IMR-90 (cell line): ENCODE results near the gene TFDP2. TPM values are rescaled to one million over a fixed set of nuclear protein-coding genes. Genes with fewer than 3 reads are reported as not detected.

Source experiments
- ATAC-seq: fragments of 200-7000 bp; cut with Tn5 transposase; 2 replicates; pipeline ENCODE4 v1.9.1; 2020; ENCODE audit warnings: low read depth, mild to moderate bottlenecking, moderate library complexity
- BruUV-seq: library from RNA; stranded (reverse); fragments of 400-500 nt; replicated peaks from 2 replicates; lab custom pipeline; 2021; lab: Mats Ljungman, UMichigan
- CTCF ChIA-PET: fragments of 300-600 bp; formaldehyde crosslinking; extraction: SDS; loops from one replicate; lab custom pipeline; 2021; ENCODE audit warnings: antibody characterized with exemption; lab: Yijun Ruan, JAX
- POLR2A ChIA-PET: fragments of 300-600 bp; sonication (Branson Sonifier 250); formaldehyde crosslinking; loops from one replicate; lab custom pipeline; 2022; ENCODE audit warnings: antibody characterized with exemption; ENCODE audit not compliant: unreplicated experiment; lab: Charles Lee
- DNase-seq: peaks from one replicate; pipeline ENCODE4 v3.0.0; 2013
- H2AFZ ChIP-seq: replicated peaks from 2 replicates; pipeline ENCODE3; 2013; ENCODE audit warnings: low read length, mild to moderate bottlenecking; ENCODE audit not compliant: poor library complexity
- H2AK5ac ChIP-seq: 2 replicates; pipeline ENCODE4 v1.6.1; 2013; ENCODE audit warnings: low read depth, low read length, inconsistent platforms
- H2AK9ac ChIP-seq: replicated peaks from 2 replicates; pipeline ENCODE3; 2013; ENCODE audit warnings: mild to moderate bottlenecking, low read depth, low read length, moderate library complexity; ENCODE audit not compliant: poor library complexity
- H2BK120ac ChIP-seq: 2 replicates; pipeline ENCODE4 v1.6.1; 2013; ENCODE audit warnings: low read depth, low read length, inconsistent platforms
- H2BK15ac ChIP-seq: 3 replicates; pipeline ENCODE4 v1.6.1; 2013; ENCODE audit warnings: low read depth, low read length, inconsistent platforms
- H2BK20ac ChIP-seq: 2 replicates; pipeline ENCODE4 v1.6.1; 2013; ENCODE audit warnings: low read depth, mild to moderate bottlenecking, inconsistent platforms, low read length, moderate library complexity
- H2BK5ac ChIP-seq: 2 replicates; pipeline ENCODE4 v1.6.1; 2013; ENCODE audit warnings: mild to moderate bottlenecking, low read depth, low read length, inconsistent platforms; ENCODE audit not compliant: poor library complexity, severe bottlenecking
- H3K14ac ChIP-seq: replicated peaks from 2 replicates; pipeline ENCODE4 v1.6.1; 2013; ENCODE audit warnings: low read depth, low read length, inconsistent platforms
- H3K18ac ChIP-seq: 2 replicates; pipeline ENCODE4 v1.6.1; 2013; ENCODE audit warnings: low read depth, low read length, control low read depth
- H3K23ac ChIP-seq: 2 replicates; pipeline ENCODE4 v1.6.1; 2013; ENCODE audit warnings: low read depth, low read length, inconsistent platforms
- H3K27ac ChIP-seq: 2 replicates; pipeline ENCODE4 v1.5.1; 2013; ENCODE audit warnings: mild to moderate bottlenecking, control low read depth, low read length; ENCODE audit not compliant: insufficient read depth
- H3K27me3 ChIP-seq: 2 replicates; pipeline ENCODE4 v1.6.1; 2013; ENCODE audit warnings: low read length; ENCODE audit not compliant: control insufficient read depth, insufficient read depth
- H3K36me3 ChIP-seq: 2 replicates; pipeline ENCODE4 v1.6.1; 2013; ENCODE audit warnings: low read length, mixed read lengths; ENCODE audit not compliant: control insufficient read depth, insufficient read depth
- H3K4ac ChIP-seq: 2 replicates; pipeline ENCODE4 v1.6.1; 2013; ENCODE audit warnings: low read depth, low read length, inconsistent platforms
- H3K4me1 ChIP-seq: 2 replicates; pipeline ENCODE4 v1.6.1; 2013; ENCODE audit warnings: low read length, mixed read lengths; ENCODE audit not compliant: control insufficient read depth, insufficient read depth
- H3K4me2 ChIP-seq: 2 replicates; pipeline ENCODE4 v1.6.1; 2013; ENCODE audit warnings: low read depth, mild to moderate bottlenecking, control low read depth, low read length, moderate library complexity
- H3K4me3 ChIP-seq: 2 replicates; pipeline ENCODE4 v1.5.1; 2013; ENCODE audit warnings: low read depth, mild to moderate bottlenecking, control low read depth, low read length, moderate library complexity; ENCODE audit not compliant: insufficient read depth
- H3K56ac ChIP-seq: 2 replicates; pipeline ENCODE4 v1.6.1; 2013; ENCODE audit warnings: low read length, inconsistent platforms; ENCODE audit not compliant: insufficient read depth; ENCODE audit errors: extremely low read depth
- H3K79me1 ChIP-seq, 2 experiments: 2 replicates each; pipeline ENCODE4 v1.6.1; 2013; ENCODE audit warnings: low read length in 2 of 2, inconsistent platforms in 1 of 2, low read depth in 1 of 2
- H3K9ac ChIP-seq: 2 replicates; pipeline ENCODE4 v1.6.1; 2013; ENCODE audit warnings: low read depth, low read length, control low read depth
- H3K9me1 ChIP-seq: 2 replicates; pipeline ENCODE4 v1.6.1; 2013; ENCODE audit warnings: low read length, inconsistent platforms; ENCODE audit not compliant: insufficient read depth
- H3K9me3 ChIP-seq: 2 replicates; pipeline ENCODE4 v1.6.1; 2013; ENCODE audit warnings: low read length; ENCODE audit not compliant: control insufficient read depth, insufficient read depth
- H4K20me1 ChIP-seq: 2 replicates; pipeline ENCODE4 v1.6.1; 2013; ENCODE audit warnings: low read length, inconsistent platforms; ENCODE audit not compliant: insufficient read depth
- H4K5ac ChIP-seq: 2 replicates; pipeline ENCODE4 v1.6.1; 2013; ENCODE audit warnings: mild to moderate bottlenecking, low read depth, low read length, control low read depth
- H4K8ac ChIP-seq, 2 experiments: 2 replicates each; pipeline ENCODE4 v1.6.1; 2013; ENCODE audit warnings: low read depth in 2 of 2, low read length in 2 of 2, control low read depth in 1 of 2, inconsistent platforms in 1 of 2
- H4K91ac ChIP-seq: 2 replicates; pipeline ENCODE4 v1.6.1; 2013; ENCODE audit warnings: low read depth, low read length, inconsistent platforms; ENCODE audit not compliant: insufficient read depth
- BHLHE40 ChIP-seq: fragments of 150-350 bp; IDR thresholded peaks from 2 replicates; pipeline ENCODE4 v1.6.1; 2016; ENCODE audit warnings: mild to moderate bottlenecking, low read depth, low read length
- CEBPB ChIP-seq: IDR thresholded peaks from 2 replicates; pipeline ENCODE4 v1.6.1; 2012; ENCODE audit warnings: low read depth, low read length, improper control_type of control experiment
- CHD1 ChIP-seq: IDR thresholded peaks from 2 replicates; pipeline ENCODE4 v1.6.1; 2012; ENCODE audit warnings: low read depth, low read length, improper control_type of control experiment
- FOS ChIP-seq: fragments of 150-350 bp; IDR thresholded peaks from 2 replicates; pipeline ENCODE4 v1.6.1; 2016; ENCODE audit warnings: low read depth, low read length
- MAFK ChIP-seq: IDR thresholded peaks from 2 replicates; pipeline ENCODE4 v1.6.1; 2012; ENCODE audit warnings: low read depth, low read length, improper control_type of control experiment
- MAZ ChIP-seq: IDR thresholded peaks from 2 replicates; pipeline ENCODE4 v1.6.1; 2012; ENCODE audit warnings: low read depth, mild to moderate bottlenecking, low read length, improper control_type of control experiment, moderate library complexity, borderline replicate concordance
- MXI1 ChIP-seq: IDR thresholded peaks from 2 replicates; pipeline ENCODE4 v1.6.1; 2012; ENCODE audit warnings: low read depth, mild to moderate bottlenecking, low read length, moderate library complexity, borderline replicate concordance
- NFE2L2 ChIP-seq: fragments of 150-350 bp; IDR thresholded peaks from 2 replicates; pipeline ENCODE4 v1.6.1; 2016; ENCODE audit warnings: low read depth, mild to moderate bottlenecking, low read length
- POLR2A ChIP-seq: IDR thresholded peaks from 2 replicates; pipeline ENCODE4 v1.6.1; 2012; ENCODE audit warnings: mild to moderate bottlenecking, low read depth, low read length
- RAD21 ChIP-seq: IDR thresholded peaks from 2 replicates; pipeline ENCODE4 v1.6.1; 2012; ENCODE audit warnings: low read length, improper control_type of control experiment
- RCOR1 ChIP-seq: IDR thresholded peaks from 2 replicates; pipeline ENCODE4 v1.6.1; 2012; ENCODE audit warnings: mild to moderate bottlenecking, low read length, improper control_type of control experiment; ENCODE audit not compliant: insufficient replicate concordance
- RFX5 ChIP-seq: IDR thresholded peaks from 2 replicates; pipeline ENCODE4 v1.8.0; 2012; ENCODE audit warnings: low read depth, mild to moderate bottlenecking, low read length, moderate library complexity
- SMC3 ChIP-seq: fragments of 150-350 bp; IDR thresholded peaks from 2 replicates; pipeline ENCODE4 v1.6.1; 2016; ENCODE audit warnings: low read depth, mild to moderate bottlenecking, antibody characterized with exemption, low read length, moderate library complexity
- WGBS, 2 experiments: methylation state at CpG; one replicate each; pipeline versions ENCODE4 v1.1.5 to v1.1.7; 2013; ENCODE audit warnings: missing lambda C conversion rate in 2 of 2; ENCODE audit not compliant: insufficient read length in 1 of 2; ENCODE audit errors: extremely low coverage in 2 of 2; 5-methylcytosine and 5-hydroxymethylcytosine counted together
- dilution Hi-C: fragments of 300-500 bp; cut with HindIII; formaldehyde crosslinking; loops from one replicate; pipeline ENCODE4 v1.14.3; 2018; ENCODE audit warnings: low sequenced_read_pairs; ENCODE audit not compliant: unreplicated experiment
- in situ Hi-C: fragments of 300-500 bp; cut with MboI; formaldehyde crosslinking; loops from 3 replicates; pipeline ENCODE4 v1.14.3; 2019; ENCODE audit warnings: low sequenced_read_pairs, inconsistent platforms, mixed read lengths
- intact Hi-C: fragments of 100-400 bp; cut with micrococcal nuclease; formaldehyde crosslinking; loops from 2 replicates; pipeline ENCODE4 v1.10.0; 2022
- polyA plus RNA-seq, 3 experiments: library from polyadenylated mRNA; depleted of rRNA; stranded (reverse); fragments of >200 nt; gene quantifications; 2 replicates each; pipeline ENCODE4 v1.2.3, GENCODE V29; 2012; ENCODE audit warnings: low replicate concordance in 1 of 3
- total RNA-seq: library from RNA; depleted of rRNA; stranded (reverse); fragments of >200 nt; gene quantifications from 2 replicates; pipeline ENCODE4 v1.2.3, GENCODE V29; 2012
- TF ChIP-seq, protein P1 (sequence below): fragments of 150-350 bp; IDR thresholded peaks from 2 replicates; pipeline ENCODE4 v1.6.1; 2017; ENCODE audit warnings: mild to moderate bottlenecking, antibody characterized with exemption, low read length, low read depth
- TF ChIP-seq, protein P2 (sequence below): conservative IDR thresholded peaks from 2 replicates; pipeline ENCODE4 v1.5.1; 2012; ENCODE audit warnings: mild to moderate bottlenecking, low read depth, low read length, improper control_type of control experiment
- TF ChIP-seq, protein P3 (sequence below): fragments of 150-350 bp; IDR thresholded peaks from 2 replicates; pipeline ENCODE4 v1.6.1; 2016; ENCODE audit warnings: low read depth, mild to moderate bottlenecking, low read length, moderate library complexity, borderline replicate concordance

Gene TFDP2
- total and polyA plus RNA-seq, 2 of the 4 experiments (the other 2 are of a cell fraction), result 10.7 to 23.7 TPM

DNA sequence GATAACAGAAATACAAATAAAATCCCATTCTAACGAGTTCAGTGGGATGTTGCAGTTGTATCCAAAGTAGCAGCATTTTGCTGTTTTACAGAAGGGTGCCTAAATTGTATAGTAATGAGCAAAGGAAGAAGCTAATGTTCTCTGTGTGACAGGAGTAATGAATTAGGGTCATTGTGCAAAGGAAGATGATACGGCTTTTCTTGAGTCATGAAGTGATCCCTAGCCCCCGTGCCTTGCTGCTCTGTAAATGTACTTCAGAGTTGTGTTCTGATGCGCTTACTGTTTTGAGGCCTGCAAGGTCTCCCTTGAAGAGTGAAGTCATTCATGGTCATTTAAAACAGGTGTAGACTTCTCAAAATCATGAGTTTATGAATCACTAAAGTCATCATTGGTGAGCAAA lies 235.0 kb downstream of the TFDP2 start:
- Histone ChIP-seq H3K36me3 (peaks cover 15% of the 10 kb centered on the region), H3K56ac (no peak overlapping the region)

More for the DNA sequence above, 235.0 kb downstream of the TFDP2 start:
- Histone ChIP-seq H2BK15ac (no peak overlapping the region), H3K14ac (no peak overlapping the region), H3K9ac (no peak overlapping the region), H4K8ac (no peak overlapping the region; a peak in 1 of 4 replicates), H3K27me3 (no peaks in the 10 kb centered on the region), H3K4me1 (peaks cover 2% of the 10 kb centered on the region), H3K4me2 (no peak overlapping the region), H2AFZ (no peak overlapping the region), H2AK9ac (no peak overlapping the region), H3K4ac (no peak overlapping the region), H2AK5ac (no peak overlapping the region), H3K9me3 (no peaks in the 10 kb centered on the region), H4K91ac (no peak overlapping the region), H3K23ac (0 out of 2 replicates have a peak overlapping the region, but pooled peaks have one; percentile 16), H4K20me1 (no peaks in the 10 kb centered on the region; the same call in 1 of the 2 replicates), H3K18ac (no peak overlapping the region), H3K79me1 (peaks cover 6 to 18% of the 10 kb centered on the region in 2 experiments), H2BK120ac (no peak overlapping the region), H2BK20ac (no peak overlapping the region), H3K4me3 (no peak overlapping the region), H3K9me1 (peaks cover 5% of the 10 kb centered on the region; the same call in 1 of the 2 replicates), H4K5ac (no peak overlapping the region), H2BK5ac (peak overlapping the region; percentile 20), H3K27ac (no peak overlapping the region)
- dilution Hi-C loops, result no loop called here
- ATAC-seq (peak; percentile 15; the same call in 1 of the 2 replicates), DNase-seq (peak; percentile 23)
- in situ Hi-C loops, result loop anchor here (10.0 kb wide), 1 partner anchor 320 kb away; no protein-coding TSS in a partner anchor
- BruUV-seq, result no TSS peak
- intact Hi-C loops, result loop anchor here (5.0 kb wide), 1 partner anchor 337 kb away; no protein-coding TSS in a partner anchor
- ChIA-PET CTCF (interaction anchor here (0.9 to 1.5 kb wide), 2 partner anchors 16 to 39 kb away, joined by 4 to 5 read pairs; no protein-coding TSS in a partner anchor), POLR2A (no interaction called here)
- 81% methylated on average over 2 of the region's 4 CpGs; no CpG with 5 or more reads in 1 of the 2 experiments for WGBS, 2 experiments
- TF ChIP-seq, protein P1, sequence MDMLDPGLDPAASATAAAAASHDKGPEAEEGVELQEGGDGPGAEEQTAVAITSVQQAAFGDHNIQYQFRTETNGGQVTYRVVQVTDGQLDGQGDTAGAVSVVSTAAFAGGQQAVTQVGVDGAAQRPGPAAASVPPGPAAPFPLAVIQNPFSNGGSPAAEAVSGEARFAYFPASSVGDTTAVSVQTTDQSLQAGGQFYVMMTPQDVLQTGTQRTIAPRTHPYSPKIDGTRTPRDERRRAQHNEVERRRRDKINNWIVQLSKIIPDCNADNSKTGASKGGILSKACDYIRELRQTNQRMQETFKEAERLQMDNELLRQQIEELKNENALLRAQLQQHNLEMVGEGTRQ, result no peak
- TF ChIP-seq RAD21 (no peak), MAZ (no peak), RCOR1 (no peak), POLR2A (no peak), NFE2L2 (no peak), MXI1 (no peak), MAFK (no peak), BHLHE40 (no peak), CEBPB (no peak), CHD1 (no peak), SMC3 (no peak), RFX5 (no peak), FOS (no peak)
- TF ChIP-seq, protein P2, sequence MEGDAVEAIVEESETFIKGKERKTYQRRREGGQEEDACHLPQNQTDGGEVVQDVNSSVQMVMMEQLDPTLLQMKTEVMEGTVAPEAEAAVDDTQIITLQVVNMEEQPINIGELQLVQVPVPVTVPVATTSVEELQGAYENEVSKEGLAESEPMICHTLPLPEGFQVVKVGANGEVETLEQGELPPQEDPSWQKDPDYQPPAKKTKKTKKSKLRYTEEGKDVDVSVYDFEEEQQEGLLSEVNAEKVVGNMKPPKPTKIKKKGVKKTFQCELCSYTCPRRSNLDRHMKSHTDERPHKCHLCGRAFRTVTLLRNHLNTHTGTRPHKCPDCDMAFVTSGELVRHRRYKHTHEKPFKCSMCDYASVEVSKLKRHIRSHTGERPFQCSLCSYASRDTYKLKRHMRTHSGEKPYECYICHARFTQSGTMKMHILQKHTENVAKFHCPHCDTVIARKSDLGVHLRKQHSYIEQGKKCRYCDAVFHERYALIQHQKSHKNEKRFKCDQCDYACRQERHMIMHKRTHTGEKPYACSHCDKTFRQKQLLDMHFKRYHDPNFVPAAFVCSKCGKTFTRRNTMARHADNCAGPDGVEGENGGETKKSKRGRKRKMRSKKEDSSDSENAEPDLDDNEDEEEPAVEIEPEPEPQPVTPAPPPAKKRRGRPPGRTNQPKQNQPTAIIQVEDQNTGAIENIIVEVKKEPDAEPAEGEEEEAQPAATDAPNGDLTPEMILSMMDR, result no peak
- TF ChIP-seq, protein P3, sequence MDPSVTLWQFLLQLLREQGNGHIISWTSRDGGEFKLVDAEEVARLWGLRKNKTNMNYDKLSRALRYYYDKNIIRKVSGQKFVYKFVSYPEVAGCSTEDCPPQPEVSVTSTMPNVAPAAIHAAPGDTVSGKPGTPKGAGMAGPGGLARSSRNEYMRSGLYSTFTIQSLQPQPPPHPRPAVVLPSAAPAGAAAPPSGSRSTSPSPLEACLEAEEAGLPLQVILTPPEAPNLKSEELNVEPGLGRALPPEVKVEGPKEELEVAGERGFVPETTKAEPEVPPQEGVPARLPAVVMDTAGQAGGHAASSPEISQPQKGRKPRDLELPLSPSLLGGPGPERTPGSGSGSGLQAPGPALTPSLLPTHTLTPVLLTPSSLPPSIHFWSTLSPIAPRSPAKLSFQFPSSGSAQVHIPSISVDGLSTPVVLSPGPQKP, result no peak
